HS-27A (cell line): ENCODE measurements around the gene ATOX1.
A peak's percentile ranks its signal among the peaks of the same experiment; 100 is the strongest.
"Not testable (repeated sequence)": the region's sequence is repeated elsewhere in the genome, so short reads cannot be mapped to it uniquely, and the experiment has no call there.

ENCODE experiments used
- DNase-seq: peaks from one replicate; pipeline ENCODE4 v3.0.0-alpha.2; 2012; ENCODE audit warnings: low read depth, missing footprints

The ATOX1 gene

GRCh38 chr5:151758430-151759241, at the start of gene ATOX1:
ATOX1 (minus strand) TSS chr5:151758631; CDS start chr5:151758551, 80 bp downstream.
- DNase-seq = no peak

- DNase-seq = no peak
Observed at GRCh38 chr5:151805414-151806223, 47.2 kb upstream of the ATOX1 start.

- no peak for DNase-seq
Observed at GRCh38 chr5:151800532-151800931, 42.1 kb upstream of the ATOX1 start.

GRCh38 chr5:151799407-151799806, 41.0 kb upstream of the ATOX1 start:
- no peak for DNase-seq

- DNase-seq = no peak
Observed at GRCh38 chr5:151798674-151799073, 40.2 kb upstream of the ATOX1 start.

- DNase-seq = no peak
Observed at GRCh38 chr5:151795426-151795825, 37.0 kb upstream of the ATOX1 start.

GRCh38 chr5:151793358-151793757, 34.9 kb upstream of the ATOX1 start:
- DNase-seq = no peak

- no peak for DNase-seq
Observed at GRCh38 chr5:151787817-151788216, 29.4 kb upstream of the ATOX1 start.

GRCh38 chr5:151786468-151786867, 28.0 kb upstream of the ATOX1 start:
- DNase-seq = no peak

- no peak for DNase-seq
Observed at GRCh38 chr5:151784141-151784540, 25.7 kb upstream of the ATOX1 start.

GRCh38 chr5:151783664-151784063, 25.2 kb upstream of the ATOX1 start:
- not testable (repeated sequence) for DNase-seq

GRCh38 chr5:151781201-151781600, 22.8 kb upstream of the ATOX1 start:
- no peak for DNase-seq

- no peak for DNase-seq
Observed at GRCh38 chr5:151780348-151780747, 21.9 kb upstream of the ATOX1 start.

GRCh38 chr5:151779531-151780125, 21.2 kb upstream of the ATOX1 start:
- no peak for DNase-seq

GRCh38 chr5:151775025-151775606, 16.7 kb upstream of the ATOX1 start:
- DNase-seq = no peak

- DNase-seq = no peak
Observed at GRCh38 chr5:151773951-151774350, 15.5 kb upstream of the ATOX1 start.

- no peak for DNase-seq
Observed at GRCh38 chr5:151772846-151773561, 14.6 kb upstream of the ATOX1 start.

GRCh38 chr5:151772029-151772845, 13.8 kb upstream of the ATOX1 start:
- no peak for DNase-seq

- peak; percentile 96 for DNase-seq
Observed at GRCh38 chr5:151771259-151772028, 13.0 kb upstream of the ATOX1 start, which contains the start of gene G3BP1. G3BP1 (plus strand) TSS chr5:151771954; CDS start chr5:151786621, 14,667 bp downstream.
